Bronchial epithelial cell (primary cell): ENCODE results near the gene TAS1R2. TPM values are rescaled to one million over a fixed set of nuclear protein-coding genes. Genes with fewer than 3 reads are reported as not detected.
A peak's percentile ranks its signal among the peaks of the same experiment; 100 is the strongest.

Experiments
- DNase-seq: peaks from one replicate; pipeline ENCODE4 v3.0.0-alpha.2; 2010; ENCODE audit warnings: low read depth
- FAIRE-seq: peaks from 2 replicates; lab custom pipeline; 2011; peaks lifted over from hg19 to GRCh38; lab: Jason Lieb, UNC
- H3K27me3 ChIP-seq: 2 replicates; pipeline ENCODE4 v1.5.1; 2011; ENCODE audit warnings: low read length; ENCODE audit not compliant: control insufficient read depth, insufficient read depth
- H3K36me3 ChIP-seq: 2 replicates; pipeline ENCODE4 v1.5.1; 2011; ENCODE audit warnings: low read length; ENCODE audit not compliant: control insufficient read depth, insufficient read depth
- H3K4me3 ChIP-seq: 2 replicates; pipeline ENCODE4 v1.5.1; 2011; ENCODE audit warnings: mild to moderate bottlenecking, low read depth, low read length, control low read depth
- CTCF ChIP-seq: IDR thresholded peaks from 2 replicates; pipeline ENCODE4 v1.5.1; 2011; ENCODE audit warnings: mild to moderate bottlenecking, moderate library complexity, low read length, control low read depth, inconsistent platforms; ENCODE audit not compliant: insufficient read depth, severe bottlenecking
- total RNA-seq: library from RNA; depleted of rRNA; stranded (reverse); fragments of >200 nt; gene quantifications from 2 replicates; pipeline ENCODE4 v1.2.1, GENCODE V29; 2014

The TAS1R2 gene
- total RNA-seq, 1 donor from 2014 or later = not detected

GRCh38 chr1:18883079-18883478, 23.6 kb upstream of the TAS1R2 start:
- no peaks in the 10 kb centered on the region for H3K27me3 ChIP-seq
- H3K4me3 ChIP-seq = no peak overlapping the region
- FAIRE-seq (no peak), DNase-seq (no peak)
- TF ChIP-seq CTCF = no peak
- H3K36me3 ChIP-seq = peaks cover 7% of the 10 kb centered on the region

- Histone ChIP-seq H3K27me3 (no peaks in the 10 kb centered on the region), H3K4me3 (no peak overlapping the region), H3K36me3 (peaks cover 5% of the 10 kb centered on the region)
- FAIRE-seq (no peak), DNase-seq (no peak)
- no peak for TF ChIP-seq CTCF
Measured at GRCh38 chr1:18882486-18882885, 23.0 kb upstream of the TAS1R2 start.

- no peak for TF ChIP-seq CTCF
- peak; percentile 58 for DNase-seq
- peak; percentile 72 for FAIRE-seq
- peaks cover 5% of the 10 kb centered on the region for H3K36me3 ChIP-seq
- no peaks in the 10 kb centered on the region for H3K27me3 ChIP-seq
- H3K4me3 ChIP-seq = no peak overlapping the region
Measured at GRCh38 chr1:18881642-18882431, 22.4 kb upstream of the TAS1R2 start.

- Histone ChIP-seq H3K27me3 (no peaks in the 10 kb centered on the region), H3K36me3 (peaks cover 7% of the 10 kb centered on the region), H3K4me3 (no peak overlapping the region)
- DNase-seq = no peak
- no peak for FAIRE-seq
- no peak for TF ChIP-seq CTCF
Measured at GRCh38 chr1:18881164-18881563, 21.7 kb upstream of the TAS1R2 start.

- Histone ChIP-seq H3K4me3 (no peak overlapping the region), H3K36me3 (peaks cover 7% of the 10 kb centered on the region), H3K27me3 (no peaks in the 10 kb centered on the region)
- DNase-seq (no peak), FAIRE-seq (no peak)
- TF ChIP-seq CTCF = no peak
Measured at GRCh38 chr1:18880585-18880984, 21.1 kb upstream of the TAS1R2 start.
